Measurements from ENCODE around the gene FOXB2.
"Not testable (repeated sequence)": the region's sequence is repeated elsewhere in the genome, so short reads cannot be mapped to it uniquely, and the experiment has no call there.

The FOXB2 gene

DNA sequence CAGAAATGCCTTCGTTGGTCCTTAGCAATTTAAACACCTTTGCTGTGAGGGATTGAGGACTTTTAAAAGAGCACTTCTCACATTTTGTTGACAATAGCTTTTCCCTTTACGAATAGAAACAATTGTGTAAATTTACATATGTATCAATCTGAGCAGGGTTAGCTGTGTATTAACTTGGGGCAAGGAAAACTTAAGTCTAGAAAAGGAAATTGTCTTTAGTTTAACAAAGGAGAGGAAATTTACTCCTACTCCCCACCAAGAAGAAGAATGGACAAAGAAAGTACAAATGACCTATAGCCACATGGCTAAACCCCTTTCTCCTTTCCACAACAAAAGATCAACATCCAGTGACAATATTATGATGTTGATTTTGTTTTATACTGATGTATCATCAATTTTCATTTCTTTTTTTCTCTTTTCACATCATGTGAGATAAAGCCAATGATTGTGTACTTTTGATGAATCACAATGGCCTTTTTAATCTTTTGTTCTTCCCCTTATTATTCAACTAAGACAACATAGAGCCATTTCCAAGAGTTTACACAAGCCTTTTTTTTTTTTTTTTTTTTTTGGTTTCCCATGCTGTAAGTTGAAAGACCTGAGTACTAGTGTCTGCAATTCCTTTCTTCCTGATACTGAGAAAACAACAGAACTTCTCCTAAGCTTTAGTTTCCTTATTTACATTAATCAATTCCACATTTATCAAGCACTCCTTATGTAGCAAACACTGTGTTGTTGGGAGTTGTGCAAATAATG lies 19.0 kb downstream of the FOXB2 start:
- no peak for DNase-seq (ENCODE audit: extremely low spot score)
- CTCF ChIA-PET, result interaction anchor here (0.6 kb wide), 1 partner anchor 212 kb away, joined by 3 read pairs; no protein-coding TSS in a partner anchor
- TF ChIP-seq HDGF (IDR thresholded peaks at IDR 0.05; ENCODE audit: borderline replicate concordance), result no peak
- no peak for TF ChIP-seq SP1 (IDR thresholded peaks at IDR 0.05)
- TF ChIP-seq FOXA1 (IDR thresholded peaks at IDR 0.05), result no peak
- TF ChIP-seq ARNT (IDR thresholded peaks at IDR 0.05), result no peak
- TF ChIP-seq TARDBP (IDR thresholded peaks at IDR 0.05), result no peak
- TF ChIP-seq SUZ12 (IDR thresholded peaks at IDR 0.05), result no peak
- no peak for TF ChIP-seq CTBP1 (IDR thresholded peaks at IDR 0.05; ENCODE audit: borderline replicate concordance)
- TF ChIP-seq LEF1 (IDR thresholded peaks at IDR 0.05; ENCODE audit: borderline replicate concordance), result no peak
- TF ChIP-seq, protein P1, sequence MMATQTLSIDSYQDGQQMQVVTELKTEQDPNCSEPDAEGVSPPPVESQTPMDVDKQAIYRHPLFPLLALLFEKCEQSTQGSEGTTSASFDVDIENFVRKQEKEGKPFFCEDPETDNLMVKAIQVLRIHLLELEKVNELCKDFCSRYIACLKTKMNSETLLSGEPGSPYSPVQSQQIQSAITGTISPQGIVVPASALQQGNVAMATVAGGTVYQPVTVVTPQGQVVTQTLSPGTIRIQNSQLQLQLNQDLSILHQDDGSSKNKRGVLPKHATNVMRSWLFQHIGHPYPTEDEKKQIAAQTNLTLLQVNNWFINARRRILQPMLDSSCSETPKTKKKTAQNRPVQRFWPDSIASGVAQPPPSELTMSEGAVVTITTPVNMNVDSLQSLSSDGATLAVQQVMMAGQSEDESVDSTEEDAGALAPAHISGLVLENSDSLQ (IDR thresholded peaks at IDR 0.05), result no peak
- TF ChIP-seq NFRKB (IDR thresholded peaks at IDR 0.05), result no peak
- TF ChIP-seq L3MBTL2 (conservative IDR thresholded peaks at IDR 0.05), result no peak
- no peak for TF ChIP-seq BHLHE40 (IDR thresholded peaks at IDR 0.05; ENCODE audit: borderline replicate concordance)
- no peak for TF ChIP-seq ELF4 (IDR thresholded peaks at IDR 0.05)
- TF ChIP-seq FOXK2 (IDR thresholded peaks at IDR 0.05), result no peak
- no peak for TF ChIP-seq ZNF384 (IDR thresholded peaks at IDR 0.05)
- TF ChIP-seq FOXM1 (IDR thresholded peaks at IDR 0.05; ENCODE audit: borderline replicate concordance), result no peak
- POLR2A ChIA-PET, result no interaction called here

DNA sequence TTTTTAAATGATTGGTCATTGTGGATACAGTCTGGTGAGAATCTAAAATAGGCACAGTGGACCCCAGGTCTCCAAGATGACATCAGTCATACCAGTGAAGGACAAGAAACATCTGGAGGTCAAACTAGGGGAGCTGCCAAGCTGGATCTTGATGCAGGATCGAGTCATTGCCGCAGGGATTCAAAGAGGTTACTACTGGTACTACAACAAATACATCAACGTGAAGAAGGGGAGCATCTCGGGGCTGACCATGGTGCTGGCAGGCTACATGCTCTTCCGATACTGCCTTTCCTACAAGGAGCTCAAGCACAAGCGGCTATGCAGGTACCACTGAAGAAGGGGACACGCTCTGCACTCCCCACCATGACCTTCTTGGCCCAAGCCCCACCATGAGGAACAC lies 20.9 kb downstream of the FOXB2 start:
- TF ChIP-seq FOXA1 (IDR thresholded peaks at IDR 0.05) (no peak), LEF1 (IDR thresholded peaks at IDR 0.05; ENCODE audit: borderline replicate concordance) (no peak), CTBP1 (IDR thresholded peaks at IDR 0.05; ENCODE audit: borderline replicate concordance) (no peak), L3MBTL2 (conservative IDR thresholded peaks at IDR 0.05) (no peak), ELF4 (IDR thresholded peaks at IDR 0.05) (no peak), SUZ12 (IDR thresholded peaks at IDR 0.05) (no peak), ARNT (IDR thresholded peaks at IDR 0.05) (no peak), FOXM1 (IDR thresholded peaks at IDR 0.05; ENCODE audit: borderline replicate concordance) (no peak), NFRKB (IDR thresholded peaks at IDR 0.05) (no peak), TARDBP (IDR thresholded peaks at IDR 0.05) (no peak), HDGF (IDR thresholded peaks at IDR 0.05; ENCODE audit: borderline replicate concordance) (no peak), SP1 (IDR thresholded peaks at IDR 0.05) (no peak), ZNF384 (IDR thresholded peaks at IDR 0.05) (no peak), BHLHE40 (IDR thresholded peaks at IDR 0.05; ENCODE audit: borderline replicate concordance) (no peak), FOXK2 (IDR thresholded peaks at IDR 0.05) (no peak)
- TF ChIP-seq, protein P1 (IDR thresholded peaks at IDR 0.05), result no peak
- POLR2A ChIA-PET, result no interaction called here
- DNase-seq (ENCODE audit: extremely low spot score), result no peak
- CTCF ChIA-PET, result no interaction called here

DNA sequence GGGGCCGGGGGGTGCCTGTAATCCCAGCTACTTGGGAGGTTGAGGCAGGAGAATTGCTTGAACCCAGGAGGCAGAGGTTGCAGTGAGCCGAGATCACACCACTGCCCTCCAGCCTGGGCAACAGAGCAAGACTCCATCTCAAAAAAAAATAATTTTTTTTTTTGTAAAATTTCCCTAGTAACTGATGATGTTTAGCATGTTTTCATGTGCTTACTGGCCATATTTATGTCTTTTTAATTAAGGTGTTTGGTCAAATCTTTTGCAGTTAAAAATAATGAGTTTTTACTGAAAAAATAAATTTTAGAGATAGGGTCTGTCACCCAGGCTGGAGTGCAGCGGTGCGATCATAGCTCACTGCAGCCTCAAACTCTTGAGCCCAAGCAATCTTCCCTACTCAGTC lies 24.3 kb downstream of the FOXB2 start:
- CTCF ChIA-PET; DNase-seq (ENCODE audit: extremely low spot score); POLR2A ChIA-PET: not testable (repeated sequence)

DNA sequence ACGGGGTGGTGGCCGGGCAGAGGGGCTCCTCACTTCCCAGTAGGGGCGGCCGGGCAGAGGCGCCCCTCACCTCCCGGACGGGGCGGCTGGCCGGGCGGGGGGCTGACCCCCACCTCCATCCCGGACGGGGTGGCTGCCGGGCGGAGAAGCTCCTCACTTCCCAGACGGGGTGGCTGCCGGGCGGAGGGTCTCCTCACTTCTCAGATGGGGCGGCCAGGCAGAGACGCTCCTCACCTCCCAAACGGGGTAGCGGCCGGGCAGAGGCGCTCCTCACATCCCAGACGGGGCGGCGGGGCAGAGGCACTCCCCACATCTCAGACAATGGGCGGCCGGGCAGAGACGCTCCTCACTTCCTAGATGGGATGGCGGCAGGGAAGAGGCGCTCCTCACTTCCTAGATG lies 41.2 kb downstream of the FOXB2 start:
- POLR2A ChIA-PET; CTCF ChIA-PET; DNase-seq (ENCODE audit: extremely low spot score): not testable (repeated sequence)

DNA sequence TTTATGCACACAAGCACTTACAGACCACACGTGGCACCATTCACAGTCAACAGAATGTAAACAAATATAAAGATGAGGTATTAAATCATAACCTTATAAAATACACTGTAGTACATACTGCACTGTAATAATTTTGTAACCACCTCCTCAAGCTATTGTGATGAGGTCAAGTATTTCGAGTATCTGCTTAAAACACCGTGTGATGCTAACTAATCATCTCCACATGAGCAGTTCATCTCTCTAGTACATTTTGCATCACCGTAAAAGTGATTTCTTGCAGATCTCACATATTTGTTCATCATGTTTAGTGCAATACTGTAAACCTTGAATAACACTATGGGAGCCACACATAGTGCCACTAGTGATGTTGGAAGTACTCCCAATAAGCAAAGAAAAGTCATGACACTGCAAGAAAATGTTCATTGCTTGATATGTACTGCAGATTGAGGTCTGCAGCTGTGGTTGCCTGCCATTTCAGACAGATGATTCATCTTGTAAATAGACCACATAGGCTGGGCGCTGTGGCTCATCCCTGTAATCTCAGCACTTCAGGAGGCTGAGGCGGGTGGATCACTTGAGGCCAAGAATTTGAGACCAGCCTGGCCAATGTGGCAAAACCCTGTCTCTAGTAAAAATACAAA lies 44.3 kb downstream of the FOXB2 start:
- TF ChIP-seq SUZ12 (IDR thresholded peaks at IDR 0.05), result no peak
- ChIA-PET POLR2A (interaction anchor here (0.5 kb wide), 1 partner anchor 62 kb away, joined by 3 read pairs; no protein-coding TSS in a partner anchor), CTCF (no interaction called here)
- no peak for DNase-seq (ENCODE audit: extremely low spot score)

DNA sequence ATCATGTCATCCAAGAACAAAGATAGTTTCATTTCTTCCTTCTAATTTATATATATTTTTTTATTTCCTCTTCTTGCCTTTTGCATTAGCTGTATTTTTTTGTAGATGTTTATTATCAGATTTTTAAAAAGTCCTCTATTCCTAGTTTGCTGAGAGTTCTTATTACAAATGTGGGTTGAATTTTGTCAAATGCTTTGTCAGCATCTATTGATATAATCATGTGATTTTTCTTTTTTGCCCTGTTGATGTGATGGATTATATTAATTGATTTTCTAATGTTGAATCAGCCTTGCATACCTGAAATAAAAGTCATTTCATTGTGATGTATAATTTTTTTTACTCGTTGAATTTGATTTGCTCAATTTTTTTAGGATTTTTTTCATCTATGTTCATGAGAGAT lies 46.9 kb downstream of the FOXB2 start:
- CTCF ChIA-PET, result interaction anchor here (0.5 kb wide), 1 partner anchor 109 kb away, joined by 4 read pairs; no protein-coding TSS in a partner anchor
- TF ChIP-seq ZNF384 (IDR thresholded peaks at IDR 0.05) (no peak), L3MBTL2 (conservative IDR thresholded peaks at IDR 0.05) (no peak), TARDBP (IDR thresholded peaks at IDR 0.05) (no peak), BHLHE40 (IDR thresholded peaks at IDR 0.05; ENCODE audit: borderline replicate concordance) (no peak), ELF4 (IDR thresholded peaks at IDR 0.05) (no peak), LEF1 (IDR thresholded peaks at IDR 0.05; ENCODE audit: borderline replicate concordance) (no peak), FOXA1 (IDR thresholded peaks at IDR 0.05) (no peak), FOXM1 (IDR thresholded peaks at IDR 0.05; ENCODE audit: borderline replicate concordance) (no peak)
- POLR2A ChIA-PET, result interaction anchor here (0.6 kb wide), 1 partner anchor 42 kb away, joined by 3 read pairs; no protein-coding TSS in a partner anchor
- no peak for DNase-seq (ENCODE audit: extremely low spot score)
